BLaER1 (cell line): Measurements from ENCODE around the gene HLA-DQA1.
A peak's percentile ranks its signal among the peaks of the same experiment; 100 is the strongest.
"Not testable (repeated sequence)": the region's sequence is repeated elsewhere in the genome, so short reads cannot be mapped to it uniquely, and the experiment has no call there.

Source experiments
- H3K27ac ChIP-seq: shearing (Covaris generic); formaldehyde crosslinking; 2 replicates; pipeline ENCODE4 v1.8.1; 2022
- H3K27me3 ChIP-seq: shearing (Covaris generic); formaldehyde crosslinking; 2 replicates; pipeline ENCODE4 v1.8.1; 2022
- H3K36me3 ChIP-seq: shearing (Covaris generic); formaldehyde crosslinking; 2 replicates; pipeline ENCODE4 v1.8.1; 2022
- H3K4me1 ChIP-seq: shearing (Covaris generic); formaldehyde crosslinking; 2 replicates; pipeline ENCODE4 v1.8.1; 2022
- H3K4me2 ChIP-seq: shearing (Covaris generic); formaldehyde crosslinking; 2 replicates; pipeline ENCODE4 v1.8.1; 2022
- H3K4me3 ChIP-seq: shearing (Covaris generic); formaldehyde crosslinking; 2 replicates; pipeline ENCODE4 v1.8.1; 2022
- H3K9ac ChIP-seq: shearing (Covaris generic); formaldehyde crosslinking; 2 replicates; pipeline ENCODE4 v1.8.1; 2022
- H3K9me3 ChIP-seq: shearing (Covaris generic); formaldehyde crosslinking; 2 replicates; pipeline ENCODE4 v1.8.1; 2022
- H4K20me1 ChIP-seq: shearing (Covaris generic); formaldehyde crosslinking; 2 replicates; pipeline ENCODE4 v1.8.1; 2022
- Cebpa-rat ChIP-seq: shearing (Covaris generic); IDR thresholded peaks from 2 replicates; pipeline ENCODE4 v1.8.1; 2022

HLA-DQA1 gene

DNA sequence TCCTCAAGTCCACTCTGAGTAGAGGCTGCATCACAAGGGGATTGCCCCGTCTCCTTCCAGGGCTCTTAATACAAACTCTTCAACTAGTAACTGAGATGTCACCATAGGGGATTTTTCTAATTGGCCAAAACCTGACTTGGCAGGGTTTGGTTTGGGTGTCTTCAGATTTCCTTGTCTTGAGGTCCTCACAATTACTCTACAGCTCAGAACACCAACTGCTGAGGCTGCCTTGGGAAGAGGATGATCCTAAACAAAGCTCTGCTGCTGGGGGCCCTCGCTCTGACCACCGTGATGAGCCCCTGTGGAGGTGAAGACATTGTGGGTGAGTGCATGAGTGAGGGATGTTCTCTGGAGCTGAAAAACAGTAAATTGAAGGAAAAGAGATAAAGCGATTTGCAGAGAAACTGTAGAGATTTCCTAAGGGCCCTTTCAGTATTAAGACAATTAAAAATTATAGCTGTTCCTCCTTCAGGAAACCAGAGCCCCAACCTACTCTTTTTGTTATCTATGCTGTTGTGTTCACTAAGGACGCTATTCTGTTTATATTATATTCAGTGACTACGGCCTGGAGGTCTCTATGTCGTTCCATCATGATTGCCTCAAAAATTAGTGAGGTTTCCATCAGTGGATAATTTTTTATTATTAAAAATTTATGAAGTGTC is at the start of gene HLA-DQA1:
TSS of gene HLA-DQA1 (plus strand) at position 188 of the 662 bp plus-strand sequence. CDS start at position 241, 53 bp downstream.
- Histone ChIP-seq H3K4me3 (peak within 1 kb of the TSS; percentile 55; the same call in 1 of the 2 replicates), H3K4me2 (peak within 1 kb of the TSS; percentile 47), H3K9ac (no peak within 1 kb of the TSS), H3K4me1 (0 out of 2 replicates have a peak, but pooled peaks cover 5% of the 10 kb centered on the region), H3K9me3 (no peaks in the 10 kb centered on the region), H3K27ac (no peak within 1 kb of the TSS), H3K36me3 (no peaks in the 10 kb centered on the region), H4K20me1 (no peaks in the 10 kb centered on the region), H3K27me3 (no peaks in the 10 kb centered on the region)
- TF ChIP-seq Cebpa-rat, result no peak

DNA sequence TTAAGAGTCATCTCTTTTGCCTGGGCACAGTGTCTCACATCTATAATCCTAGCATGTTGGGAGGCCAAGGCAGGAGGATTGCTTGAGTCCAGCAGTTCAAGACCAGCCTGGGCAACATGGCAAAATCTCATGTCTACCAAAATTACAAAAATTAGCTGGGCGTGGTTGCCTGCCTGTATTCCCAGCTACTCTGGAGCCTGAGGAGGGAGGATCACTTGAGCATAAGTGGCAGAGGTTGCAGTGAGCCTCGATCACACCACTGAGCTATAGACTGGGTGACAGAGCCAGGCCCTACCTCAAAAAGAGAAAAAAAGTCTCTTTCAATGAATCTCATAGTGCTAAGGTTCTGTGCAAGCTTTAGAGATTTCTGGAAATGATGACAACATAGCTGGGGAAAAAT is 49.0 kb upstream of the HLA-DQA1 start:
- no peaks in the 10 kb centered on the region for H3K4me1 ChIP-seq
- H3K4me2 ChIP-seq, result no peak overlapping the region
- no peak overlapping the region for H3K4me3 ChIP-seq
- no peak overlapping the region for H3K9ac ChIP-seq
- H3K27ac ChIP-seq, result no peak overlapping the region
- no peaks in the 10 kb centered on the region for H3K9me3 ChIP-seq
- H3K27me3 ChIP-seq, result no peaks in the 10 kb centered on the region
- H4K20me1 ChIP-seq, result no peaks in the 10 kb centered on the region
- no peak for TF ChIP-seq Cebpa-rat
- no peaks in the 10 kb centered on the region for H3K36me3 ChIP-seq

DNA sequence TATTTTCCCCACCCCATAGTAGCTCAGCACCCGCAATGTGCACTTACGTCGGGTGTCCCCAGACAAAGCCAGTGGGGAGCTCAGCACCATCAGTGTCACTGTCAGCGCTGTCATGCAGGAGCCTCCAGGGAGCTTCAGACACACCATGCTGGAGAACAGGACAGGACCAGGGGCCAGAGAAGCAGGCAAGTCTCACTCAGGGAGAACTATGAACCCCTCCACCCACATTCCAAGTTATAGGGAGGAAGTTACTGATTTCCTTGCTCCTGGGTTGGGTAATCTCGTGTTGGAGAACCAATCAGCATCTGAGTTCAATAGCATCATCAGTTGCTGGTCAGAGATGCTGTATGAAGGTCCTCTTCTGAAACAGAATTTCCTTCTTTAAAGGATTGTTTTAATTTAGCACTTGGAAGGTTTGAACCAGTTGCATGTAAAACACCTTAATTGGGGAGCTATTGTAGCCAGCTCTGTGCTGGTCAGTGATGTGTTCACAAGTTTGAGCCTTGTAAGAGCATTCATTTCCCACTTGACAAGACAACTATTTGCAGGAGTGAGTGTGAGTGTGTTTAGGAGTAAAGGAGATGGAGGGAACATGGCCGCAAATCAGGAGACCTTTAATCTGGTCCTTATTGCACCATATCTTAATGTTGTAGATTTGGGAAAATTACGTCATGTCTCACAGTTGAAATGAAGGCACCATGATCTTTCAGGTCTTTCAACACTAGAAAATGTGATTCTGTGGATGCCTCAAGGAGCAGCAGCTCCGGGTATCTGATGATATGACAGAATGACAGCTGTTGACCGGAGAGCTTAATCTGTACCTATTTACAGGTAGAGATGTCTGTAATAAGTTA is 47.4 kb upstream of the HLA-DQA1 start, which contains the start of gene HLA-DRB1:
TSS of gene HLA-DRB1 (minus strand) at position 253 of the 854 bp plus-strand sequence. CDS start at position 147, 106 bp downstream.
- no peaks in the 10 kb centered on the region for H3K9me3 ChIP-seq
- H3K4me2 ChIP-seq, result no peak within 1 kb of the TSS
- no peaks in the 10 kb centered on the region for H4K20me1 ChIP-seq
- peak within 1 kb of the TSS; percentile 51; the same call in 1 of the 2 replicates for H3K4me3 ChIP-seq
- H3K27me3 ChIP-seq, result no peaks in the 10 kb centered on the region
- no peaks in the 10 kb centered on the region for H3K36me3 ChIP-seq
- no peaks in the 10 kb centered on the region for H3K4me1 ChIP-seq
- H3K27ac ChIP-seq, result no peak within 1 kb of the TSS
- no peak for TF ChIP-seq Cebpa-rat
- H3K9ac ChIP-seq, result no peak within 1 kb of the TSS

DNA sequence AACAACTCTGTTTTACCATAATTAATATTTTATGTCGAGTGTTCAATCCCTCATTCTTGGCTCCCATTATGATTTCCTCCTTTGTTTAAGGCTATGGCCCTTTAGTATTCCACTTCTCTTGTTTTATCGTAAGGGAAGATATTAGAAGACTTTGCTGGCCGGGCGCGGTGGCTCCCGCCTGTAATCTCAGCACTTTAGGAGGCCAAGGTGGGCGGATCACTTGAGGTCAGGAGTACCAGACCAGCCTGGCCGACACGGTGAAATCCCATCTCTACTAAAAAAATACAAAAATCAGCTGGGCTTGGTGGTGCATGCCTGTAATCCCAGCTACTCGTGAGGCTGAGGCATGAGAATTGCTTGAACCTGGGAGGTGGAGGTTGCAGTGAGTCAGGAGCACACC is 46.5 kb upstream of the HLA-DQA1 start:
- H3K4me3 ChIP-seq, H3K4me1 ChIP-seq, H3K9ac ChIP-seq, H3K27me3 ChIP-seq, H3K27ac ChIP-seq, H4K20me1 ChIP-seq, H3K9me3 ChIP-seq, H3K4me2 ChIP-seq, H3K36me3 ChIP-seq: not testable (repeated sequence)

DNA sequence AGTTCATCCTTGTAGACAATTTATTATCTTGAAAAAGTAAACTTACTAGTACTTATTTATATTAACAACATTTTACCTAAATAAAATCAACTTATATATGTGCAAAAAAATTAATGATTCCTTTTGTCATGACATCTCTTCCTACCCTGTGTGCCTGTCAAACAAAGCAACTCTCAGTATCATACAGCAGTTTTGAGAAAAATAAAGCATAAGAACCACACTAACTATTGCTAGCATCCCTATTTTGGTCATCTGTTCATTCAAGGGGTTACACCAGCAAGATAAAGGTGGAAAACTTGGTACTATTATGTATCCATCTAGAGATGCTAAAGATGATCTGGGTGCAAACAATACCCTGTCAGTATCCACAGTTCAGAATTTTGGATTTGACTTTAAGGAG is 40.2 kb upstream of the HLA-DQA1 start:
- Histone ChIP-seq H3K9me3 (no peaks in the 10 kb centered on the region), H3K4me3 (no peak overlapping the region), H3K4me2 (no peak overlapping the region), H3K27ac (no peak overlapping the region), H4K20me1 (no peaks in the 10 kb centered on the region), H3K27me3 (no peaks in the 10 kb centered on the region), H3K36me3 (no peaks in the 10 kb centered on the region), H3K9ac (no peak overlapping the region), H3K4me1 (no peaks in the 10 kb centered on the region)
- TF ChIP-seq Cebpa-rat, result no peak

DNA sequence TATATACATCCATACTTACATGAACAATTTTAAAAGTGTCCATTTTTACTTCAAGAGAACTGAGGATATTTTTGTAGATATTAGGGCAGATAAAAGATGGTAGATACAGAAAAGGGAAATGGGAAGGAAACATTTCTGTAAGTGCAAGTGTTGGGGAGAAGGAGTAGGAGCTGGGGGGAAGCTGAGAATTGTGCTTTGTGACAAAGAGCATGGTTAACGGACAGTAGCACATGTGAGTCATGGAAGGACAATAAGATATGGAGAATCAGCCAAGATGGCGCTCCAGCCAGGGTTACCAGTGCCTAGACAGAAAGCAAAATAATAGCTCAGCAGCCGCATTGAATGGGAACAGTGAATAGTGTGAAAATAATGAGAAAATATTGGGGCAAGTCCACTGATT is 34.8 kb upstream of the HLA-DQA1 start:
- H3K4me1 ChIP-seq, result peaks cover 7% of the 10 kb centered on the region; the same call in 1 of the 2 replicates
- no peak overlapping the region for H3K9ac ChIP-seq

DNA sequence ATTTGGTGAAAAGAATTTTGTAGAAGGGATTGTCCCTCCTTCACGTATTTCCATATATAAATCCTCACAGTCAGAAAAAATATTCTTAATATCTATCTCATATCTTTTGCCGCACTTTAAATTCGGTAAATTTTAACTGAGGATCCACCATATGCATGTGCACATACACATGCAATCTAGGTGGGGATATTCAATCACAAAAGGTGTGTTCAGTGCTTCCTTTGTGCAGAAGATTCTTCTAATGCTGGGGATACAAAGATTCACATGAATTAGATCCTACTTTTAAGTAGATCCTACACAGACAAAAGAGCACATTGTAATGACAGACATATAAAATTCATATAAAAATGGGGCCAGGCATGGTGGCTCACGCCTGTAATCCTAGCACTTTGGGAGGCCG is 34.0 kb upstream of the HLA-DQA1 start:
- H3K4me3 ChIP-seq, result no peak overlapping the region
- H3K9ac ChIP-seq, result no peak overlapping the region
- H3K4me2 ChIP-seq, result 0 out of 2 replicates have a peak overlapping the region, but pooled peaks have one; percentile 17
- H3K4me1 ChIP-seq, result peaks cover 7% of the 10 kb centered on the region; the same call in 1 of the 2 replicates
- no peaks in the 10 kb centered on the region for H3K9me3 ChIP-seq
- peak overlapping the region; percentile 63; the same call in 1 of the 2 replicates for H3K27ac ChIP-seq
- no peak for TF ChIP-seq Cebpa-rat
- no peaks in the 10 kb centered on the region for H4K20me1 ChIP-seq
- H3K36me3 ChIP-seq, result no peaks in the 10 kb centered on the region
- no peaks in the 10 kb centered on the region for H3K27me3 ChIP-seq

More for the DNA sequence above, 34.8 kb upstream of the HLA-DQA1 start:
- H3K9me3 ChIP-seq, result no peaks in the 10 kb centered on the region
- no peak overlapping the region for H3K4me3 ChIP-seq
- H4K20me1 ChIP-seq, result no peaks in the 10 kb centered on the region
- no peaks in the 10 kb centered on the region for H3K36me3 ChIP-seq
- H3K27ac ChIP-seq, result no peak overlapping the region
- TF ChIP-seq Cebpa-rat, result no peak
- no peaks in the 10 kb centered on the region for H3K27me3 ChIP-seq
- H3K4me2 ChIP-seq, result no peak overlapping the region

DNA sequence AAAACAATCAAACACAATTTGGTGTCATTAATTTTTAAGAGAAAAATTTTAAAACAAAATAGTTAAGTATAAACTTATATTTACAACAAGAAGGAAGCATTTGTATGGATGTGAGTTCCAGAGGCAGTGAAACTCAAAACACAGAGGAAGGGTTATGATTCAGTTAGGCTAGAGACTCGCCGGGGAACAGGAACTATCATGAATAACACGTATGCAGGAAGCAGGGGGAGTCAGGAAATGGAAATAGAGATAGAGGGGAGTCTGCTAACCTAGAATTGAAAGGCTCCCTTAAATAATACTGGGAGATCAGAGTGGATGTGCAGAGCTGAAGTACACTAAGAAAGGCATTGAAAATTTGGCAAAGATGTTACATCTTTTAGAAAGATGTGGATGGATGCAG is 33.3 kb upstream of the HLA-DQA1 start:
- no peak overlapping the region for H3K27ac ChIP-seq
- no peak overlapping the region for H3K4me2 ChIP-seq
- H3K4me3 ChIP-seq, result no peak overlapping the region
- no peak for TF ChIP-seq Cebpa-rat
- peaks cover 7% of the 10 kb centered on the region; the same call in 1 of the 2 replicates for H3K4me1 ChIP-seq
- H3K36me3 ChIP-seq, result no peaks in the 10 kb centered on the region
- H3K27me3 ChIP-seq, result no peaks in the 10 kb centered on the region
- H3K9me3 ChIP-seq, result no peaks in the 10 kb centered on the region
- no peaks in the 10 kb centered on the region for H4K20me1 ChIP-seq
- no peak overlapping the region for H3K9ac ChIP-seq

DNA sequence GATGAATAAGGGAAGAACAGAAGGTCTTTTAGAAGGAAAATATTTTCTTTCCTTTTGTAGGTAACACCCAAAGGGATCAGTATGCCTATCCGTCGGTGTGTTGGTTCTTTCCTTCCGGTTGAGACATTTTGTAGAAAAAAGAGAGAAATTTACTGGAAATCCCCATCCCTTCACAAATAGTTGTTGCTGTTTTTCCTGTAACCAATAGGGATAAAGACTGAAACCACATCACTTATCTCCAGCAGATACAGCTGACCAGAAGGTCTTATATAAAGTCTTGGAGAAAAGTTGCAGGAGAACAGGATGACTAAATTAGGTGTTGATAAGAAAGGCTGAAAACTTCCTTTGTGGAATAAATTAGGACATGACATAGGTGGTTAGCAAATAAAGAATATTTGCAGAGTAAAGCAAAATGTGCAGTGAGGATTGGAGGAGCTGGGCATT is 32.8 kb upstream of the HLA-DQA1 start:
- Histone ChIP-seq H3K36me3 (no peaks in the 10 kb centered on the region), H3K9ac (no peak overlapping the region), H3K4me3 (no peak overlapping the region), H3K4me2 (peak overlapping the region; percentile 56), H3K27ac (peak overlapping the region; percentile 66), H4K20me1 (no peaks in the 10 kb centered on the region), H3K4me1 (peaks cover 10% of the 10 kb centered on the region; the same call in 1 of the 2 replicates), H3K9me3 (no peaks in the 10 kb centered on the region), H3K27me3 (no peaks in the 10 kb centered on the region)
- no peak for TF ChIP-seq Cebpa-rat
